K562 (cell line): ENCODE measurements around the gene QRICH1. TPM values are rescaled to one million over a fixed set of nuclear protein-coding genes. Genes with fewer than 3 reads are reported as not detected.

Experiments
- ATF2 ChIP-seq: sonication (generic); formaldehyde crosslinking; IDR thresholded peaks from 2 replicates; pipeline ENCODE4 v1.8.1; 2022; ENCODE audit warnings: missing genetic modification reagents
- HNRNPK ChIP-seq: fragments of 200-400 bp; formaldehyde crosslinking; IDR thresholded peaks from one replicate; pipeline ENCODE4 v1.6.1; 2018; ENCODE audit warnings: mild to moderate bottlenecking, low read depth, low read length; ENCODE audit not compliant: poor library complexity, severe bottlenecking
- RFX5 ChIP-seq: IDR thresholded peaks from 2 replicates; pipeline ENCODE4 v1.6.1; 2011; ENCODE audit warnings: low read depth, mild to moderate bottlenecking, improper control_type of control experiment, low read length
- YY1 ChIP-seq, 3 experiments: IDR thresholded peaks; 2 replicates each; pipeline ENCODE4 v1.6.1; 2011; ENCODE audit warnings: low read length in 2 of 3, mild to moderate bottlenecking in 2 of 3, moderate library complexity in 2 of 3, borderline replicate concordance in 1 of 3, control low read depth in 1 of 3, low read depth in 1 of 3; ENCODE audit not compliant: insufficient read depth in 3 of 3, insufficient replicate concordance in 2 of 3, control insufficient read depth in 1 of 3, insufficient read length in 1 of 3; ENCODE audit errors: extremely low read depth in 1 of 3
- ZNF134 ChIP-seq: fragments of 250-450 bp; sonication (Bioruptor Pico); conservative IDR thresholded peaks from 2 replicates; pipeline ENCODE4 v1.4.0; 2020
- ZNF277 ChIP-seq: fragments of 250-450 bp; sonication (Bioruptor Pico); IDR thresholded peaks from 2 replicates; pipeline ENCODE4 v1.8.0; 2022; ENCODE audit warnings: inconsistent platforms, mild to moderate bottlenecking, moderate library complexity, borderline replicate concordance
- polyA plus RNA-seq, 8 experiments: library from polyadenylated mRNA; depleted of rRNA in 4 of 8; stranded (reverse) in 5 of 8; unstranded in 3 of 8; fragments of >200 nt; fragmentation: Nextera tagmentation in 2 of 8; fragmentation: Illumina TruSeq in 1 of 8; extraction: Ambion mirVana in 2 of 8; extraction: Trizol in 1 of 8; gene quantifications; 2 replicates each; pipeline versions ENCODE4 v1.2.1 to v1.2.3, GENCODE V29; 2011 to 2014; ENCODE audit warnings: inconsistent platforms in 1 of 8, missing spikeins in 1 of 8
- total RNA-seq, 7 experiments: library from RNA; depleted of rRNA in 6 of 7; stranded (reverse); fragments of >200 nt in 6 of 7; fragmentation: Illumina TruSeq in 2 of 7; extraction: Trizol in 2 of 7; gene quantifications; 2 replicates each; pipeline versions ENCODE4 v1.2.1 to v1.2.3, GENCODE V29; 2011 to 2021; ENCODE audit warnings: low replicate concordance in 1 of 7
- TF ChIP-seq, protein P1 (sequence below): fragments of 450-650 bp; IDR thresholded peaks from 2 replicates; pipeline ENCODE4 v1.6.1; 2016; ENCODE audit warnings: low read depth, mild to moderate bottlenecking, moderate library complexity

Gene QRICH1
- total and polyA plus RNA-seq, 9 of the 15 experiments (the other 6 are each of a cell fraction or from before 2014, with no cell fraction given): 20.1 to 99.2 (median 56.7) TPM

- TF ChIP-seq ZNF277: no peak
- TF ChIP-seq YY1 (IDR thresholded peaks at IDR 0.05; ENCODE audit: borderline replicate concordance in 1 of 3, control insufficient read depth in 1 of 3, extremely low read depth in 1 of 3, insufficient read depth in 3 of 3, insufficient read length in 1 of 3, insufficient replicate concordance in 2 of 3, low read depth in 1 of 3, low read length in 2 of 3): no peak
- TF ChIP-seq ATF2: no peak
- TF ChIP-seq RFX5: no peak
- TF ChIP-seq ZNF134: no peak
- TF ChIP-seq, protein P1, sequence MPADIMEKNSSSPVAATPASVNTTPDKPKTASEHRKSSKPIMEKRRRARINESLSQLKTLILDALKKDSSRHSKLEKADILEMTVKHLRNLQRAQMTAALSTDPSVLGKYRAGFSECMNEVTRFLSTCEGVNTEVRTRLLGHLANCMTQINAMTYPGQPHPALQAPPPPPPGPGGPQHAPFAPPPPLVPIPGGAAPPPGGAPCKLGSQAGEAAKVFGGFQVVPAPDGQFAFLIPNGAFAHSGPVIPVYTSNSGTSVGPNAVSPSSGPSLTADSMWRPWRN: no peak
- TF ChIP-seq HNRNPK: no peak
These were observed 75.7 kb downstream of the QRICH1 start, which contains the start of gene DALRD3 (continued) for GRCh38 chr3:49017971-49018706.
